Stimulated activated CD8-positive, alpha-beta memory T cell treated with anti-CD3 and anti-CD28 coated beads, Interleukin-15, amount 100 ng/mL, for 4 hours (primary cell): Measurements from ENCODE around the gene FOXN4.

Experiments
- DNase-seq, 2 donors: peaks; one replicate each; pipeline ENCODE4 v3.0.0-alpha.2; 2020; ENCODE audit warnings: low read depth in 2 of 2

FOXN4 gene

DNA sequence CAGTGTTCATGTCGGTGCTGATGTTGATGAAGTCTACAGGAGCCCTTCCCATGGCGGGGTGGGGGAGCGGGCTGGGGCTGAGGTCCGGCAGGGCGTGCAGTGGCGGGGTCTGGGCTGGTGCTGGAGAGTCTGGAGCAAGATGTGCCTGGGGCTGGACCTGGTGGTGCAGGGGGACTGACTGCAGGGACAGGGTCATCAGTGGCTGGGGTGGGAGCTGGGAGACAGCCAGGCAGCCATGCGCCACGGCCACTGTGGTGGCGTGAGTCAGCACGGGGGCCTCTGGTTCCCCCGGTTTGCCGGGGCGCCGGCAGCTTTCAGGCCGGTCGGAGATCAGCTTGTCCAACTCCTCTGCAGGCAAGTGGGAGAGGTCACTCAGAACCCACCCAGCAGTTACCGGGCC is 27.6 kb downstream of the FOXN4 start:
- DNase-seq, result no peak

DNA sequence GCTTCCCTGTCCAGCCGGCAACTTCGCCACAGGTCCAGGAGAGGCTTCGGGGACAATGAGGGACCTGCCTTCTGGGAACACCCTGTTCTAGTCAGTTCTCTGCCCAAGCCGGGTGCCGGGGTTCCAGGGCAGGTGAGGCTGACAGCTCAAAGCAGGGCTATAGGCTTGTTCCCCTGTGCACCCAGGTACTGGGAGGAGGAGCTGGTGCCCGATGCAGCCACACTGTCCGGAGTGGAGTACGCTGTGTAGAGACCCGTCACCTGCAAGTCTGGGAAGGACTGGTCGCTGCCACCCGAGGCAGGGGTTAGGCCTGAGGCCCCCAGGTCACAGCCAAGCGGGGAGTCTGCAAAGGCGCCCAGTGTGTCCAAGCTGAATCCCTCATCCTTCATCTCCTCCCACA is 29.6 kb downstream of the FOXN4 start:
- DNase-seq, result no peak

DNA sequence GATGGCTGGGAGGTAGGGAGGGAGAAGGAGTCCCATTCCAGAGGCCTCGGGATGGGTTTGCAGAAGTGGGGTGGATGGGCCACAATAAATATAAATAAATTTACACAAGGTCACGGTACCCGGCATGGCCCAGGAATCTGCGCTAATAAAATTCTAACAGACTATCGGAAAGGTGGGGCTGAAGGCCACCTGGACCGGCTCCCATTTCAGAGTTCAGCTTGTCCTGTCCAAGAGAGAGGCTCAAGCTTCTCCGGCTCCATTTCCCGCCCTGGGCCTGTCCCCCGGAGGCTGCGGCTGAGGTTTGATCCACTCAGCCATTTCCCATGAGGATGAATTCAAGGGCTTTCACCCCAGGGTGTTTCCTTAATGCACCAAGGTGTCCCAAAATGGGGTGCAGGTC is 30.2 kb downstream of the FOXN4 start:
- no peak for DNase-seq

GRCh38 chr12:109277899-109278762 is 31.0 kb downstream of the FOXN4 start:
- no peak for DNase-seq

GRCh38 chr12:109277255-109277898 is 31.7 kb downstream of the FOXN4 start:
- no peak for DNase-seq

GRCh38 chr12:109276160-109276559 is 32.9 kb downstream of the FOXN4 start:
- DNase-seq, result no peak

GRCh38 chr12:109275173-109275572 is 33.9 kb downstream of the FOXN4 start:
- no peak for DNase-seq

DNA sequence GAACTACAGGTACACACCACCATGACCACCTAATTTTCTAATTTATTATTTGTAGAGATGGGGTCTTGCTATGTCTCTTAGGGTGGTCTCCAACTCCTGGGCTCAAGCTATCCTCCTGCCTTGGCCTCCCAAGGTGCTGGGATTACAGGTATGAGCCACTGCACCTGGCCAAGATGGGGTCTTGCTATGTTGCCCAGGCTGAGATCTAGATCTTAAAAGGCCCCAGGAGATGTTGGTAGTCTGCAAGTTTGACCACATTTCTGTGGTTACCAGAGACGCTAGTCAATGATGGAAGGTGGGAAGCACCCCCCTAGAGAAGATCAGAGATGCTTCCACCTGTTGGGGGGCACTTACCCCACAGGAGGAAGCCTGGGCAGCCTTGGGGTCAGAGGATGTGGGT is 34.7 kb downstream of the FOXN4 start:
- DNase-seq, result no peak

GRCh38 chr12:109273354-109273753 is 35.7 kb downstream of the FOXN4 start:
- no peak for DNase-seq

DNA sequence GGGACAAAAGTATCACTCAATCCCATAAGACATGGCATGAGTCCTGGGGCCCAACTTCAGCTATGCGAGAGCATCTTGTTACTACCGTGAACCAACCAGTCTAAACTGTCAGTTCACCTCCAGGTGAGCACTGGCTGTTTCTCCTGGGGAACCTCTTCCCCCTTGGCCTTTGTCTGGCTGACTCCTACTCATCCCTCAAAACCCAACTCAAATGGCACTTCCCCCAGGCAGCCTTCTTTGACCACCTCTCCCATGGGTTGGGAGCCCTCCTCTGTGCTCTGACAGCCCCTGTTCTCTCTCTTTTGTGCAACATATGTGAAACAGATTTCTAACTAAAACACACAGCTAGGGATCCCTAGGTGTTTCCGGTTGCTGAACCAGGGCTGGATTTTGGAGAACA is 37.7 kb downstream of the FOXN4 start:
- DNase-seq, result no peak

GRCh38 chr12:109270494-109270893 is 38.6 kb downstream of the FOXN4 start:
- no peak for DNase-seq

DNA sequence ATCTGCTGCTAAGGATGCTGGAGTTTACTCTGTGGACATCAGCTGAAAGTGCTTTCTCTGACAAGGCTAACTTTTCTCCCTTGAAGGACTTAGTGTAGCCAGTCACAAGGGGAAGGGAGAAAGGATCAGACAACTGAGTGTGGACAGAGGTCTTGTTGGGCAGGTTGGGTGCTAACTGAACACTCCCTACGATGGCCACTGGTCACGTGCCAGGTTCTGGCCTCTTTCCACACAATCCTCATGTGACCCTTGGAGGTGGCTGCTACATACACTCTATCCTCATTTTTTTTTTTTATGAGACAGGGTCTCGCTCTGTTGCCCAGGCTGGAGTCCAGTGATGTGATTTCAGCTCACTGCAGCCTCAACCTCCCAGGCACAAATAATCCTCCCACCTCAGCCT is 39.7 kb downstream of the FOXN4 start:
- no peak for DNase-seq

- DNase-seq, result no peak
Observed at GRCh38 chr12:109268896-109269295, 40.2 kb downstream of the FOXN4 start.

DNA sequence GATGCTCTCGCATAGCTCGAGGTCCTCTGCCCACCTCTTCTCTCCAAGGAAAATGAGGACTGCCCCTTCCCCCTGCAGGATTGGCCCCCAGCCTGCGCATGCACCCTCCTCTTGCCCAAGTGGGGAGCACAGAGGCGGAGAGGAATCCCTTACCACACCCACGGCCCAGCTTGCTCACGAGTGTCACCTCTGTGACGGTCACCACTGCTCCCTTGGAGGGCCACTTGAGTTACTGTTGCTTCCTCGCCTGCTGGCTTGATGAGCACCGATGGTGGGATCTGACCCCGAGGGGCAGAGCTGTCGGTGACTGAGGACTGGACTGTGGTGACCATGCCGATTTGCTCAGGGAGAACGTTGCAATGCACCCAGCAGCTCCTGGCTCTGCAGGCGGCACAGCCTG is 41.7 kb downstream of the FOXN4 start:
- no peak for DNase-seq

- DNase-seq, result no peak
Observed at GRCh38 chr12:109266106-109266879, 42.8 kb downstream of the FOXN4 start.

- no peak for DNase-seq
Observed at GRCh38 chr12:109264943-109265650, 44.0 kb downstream of the FOXN4 start.

GRCh38 chr12:109264095-109264942 is 44.8 kb downstream of the FOXN4 start:
- peak in 1 of 2 donors; percentile 5 for DNase-seq

GRCh38 chr12:109263439-109263838 is 45.6 kb downstream of the FOXN4 start:
- no peak for DNase-seq

GRCh38 chr12:109261939-109262338 is 47.1 kb downstream of the FOXN4 start:
- DNase-seq, result no peak

- no peak for DNase-seq
Observed at GRCh38 chr12:109261087-109261486, 48.0 kb downstream of the FOXN4 start.

DNA sequence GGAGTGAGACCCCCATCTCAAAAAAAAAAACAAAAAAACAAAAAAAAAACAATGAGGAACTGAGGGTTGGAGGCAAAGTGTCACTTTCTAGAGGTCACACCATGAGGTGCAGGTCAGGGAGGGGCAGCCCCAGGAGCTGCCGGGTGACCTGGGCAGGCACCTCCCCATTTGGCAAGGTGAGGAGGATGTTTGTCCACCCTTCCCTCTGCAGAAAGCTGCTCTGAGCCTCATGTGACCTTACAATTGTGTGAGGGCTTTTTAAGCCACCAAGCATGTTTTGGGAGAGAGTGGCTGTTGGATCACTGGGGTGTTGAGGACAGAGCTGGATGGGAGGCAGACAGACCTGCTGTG is 49.6 kb downstream of the FOXN4 start:
- no peak for DNase-seq
